ENCODE measurements around the gene PAQR7. TPM values are rescaled to one million over a fixed set of nuclear protein-coding genes. Genes with fewer than 3 reads are reported as not detected.

Gene PAQR7
- total RNA-seq, 1 experiment from 2014 or later: 6.4 TPM

DNA sequence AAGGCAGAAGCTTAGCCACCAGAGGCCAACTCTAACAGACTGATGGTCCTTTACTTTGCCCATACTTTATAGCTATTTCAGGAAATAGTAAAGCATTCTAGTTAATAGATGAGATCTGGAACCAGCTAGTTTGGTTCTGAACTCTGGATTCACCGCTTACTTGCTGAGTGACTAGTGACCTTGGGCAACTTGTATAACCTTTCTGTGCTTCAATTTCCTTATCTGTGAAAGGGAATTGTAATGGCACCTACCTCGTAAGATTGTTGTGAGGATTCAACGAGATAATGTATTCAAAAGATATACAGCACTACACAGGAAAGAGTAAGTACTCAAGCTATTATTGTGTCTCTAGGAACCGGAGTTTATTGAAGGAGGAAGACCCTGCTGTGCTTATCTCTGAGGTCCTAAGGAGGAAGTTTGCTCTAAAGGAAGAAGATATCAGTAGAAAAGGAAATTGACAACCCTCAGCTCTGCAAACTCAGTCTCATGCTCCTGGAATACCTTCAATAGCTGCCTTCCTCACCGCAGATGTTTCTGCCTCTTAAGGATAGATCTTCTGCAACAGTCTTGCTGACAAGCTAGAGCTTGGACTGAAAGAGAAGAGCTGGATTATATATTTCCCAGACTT is 43.8 kb downstream of the PAQR7 start:
- DNase-seq (no peak), ATAC-seq (no peak)
- H2AFZ ChIP-seq (ENCODE audit: low read length): no peak overlapping the region
- ChIA-PET POLR2A (ENCODE audit: unreplicated experiment) (no interaction called here), CTCF (no interaction called here)
- TF ChIP-seq, protein P1, sequence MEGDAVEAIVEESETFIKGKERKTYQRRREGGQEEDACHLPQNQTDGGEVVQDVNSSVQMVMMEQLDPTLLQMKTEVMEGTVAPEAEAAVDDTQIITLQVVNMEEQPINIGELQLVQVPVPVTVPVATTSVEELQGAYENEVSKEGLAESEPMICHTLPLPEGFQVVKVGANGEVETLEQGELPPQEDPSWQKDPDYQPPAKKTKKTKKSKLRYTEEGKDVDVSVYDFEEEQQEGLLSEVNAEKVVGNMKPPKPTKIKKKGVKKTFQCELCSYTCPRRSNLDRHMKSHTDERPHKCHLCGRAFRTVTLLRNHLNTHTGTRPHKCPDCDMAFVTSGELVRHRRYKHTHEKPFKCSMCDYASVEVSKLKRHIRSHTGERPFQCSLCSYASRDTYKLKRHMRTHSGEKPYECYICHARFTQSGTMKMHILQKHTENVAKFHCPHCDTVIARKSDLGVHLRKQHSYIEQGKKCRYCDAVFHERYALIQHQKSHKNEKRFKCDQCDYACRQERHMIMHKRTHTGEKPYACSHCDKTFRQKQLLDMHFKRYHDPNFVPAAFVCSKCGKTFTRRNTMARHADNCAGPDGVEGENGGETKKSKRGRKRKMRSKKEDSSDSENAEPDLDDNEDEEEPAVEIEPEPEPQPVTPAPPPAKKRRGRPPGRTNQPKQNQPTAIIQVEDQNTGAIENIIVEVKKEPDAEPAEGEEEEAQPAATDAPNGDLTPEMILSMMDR (conservative IDR thresholded peaks at IDR 0.05; ENCODE audit: low read depth, low read length): no peak
- TF ChIP-seq EZH2phosphoT487 (IDR thresholded peaks at IDR 0.05; ENCODE audit: borderline replicate concordance, low read length): no peak
- no peak for TF ChIP-seq EZH2 (IDR thresholded peaks at IDR 0.05; ENCODE audit: low read length, unreplicated experiment)
- H3K27me3 ChIP-seq (ENCODE audit: low read length): no peaks in the 10 kb centered on the region
- H3K9ac ChIP-seq (ENCODE audit: low read length): no peak overlapping the region
- no peaks in the 10 kb centered on the region for H3K9me3 ChIP-seq (ENCODE audit: low read length)
- no peak overlapping the region for H3K27ac ChIP-seq (ENCODE audit: low read length)
- no peak overlapping the region for H3K4me3 ChIP-seq (ENCODE audit: low read length)
- no peaks in the 10 kb centered on the region for H3F3A ChIP-seq (ENCODE audit: low read length, unreplicated experiment)
- no peak overlapping the region for H3K4me2 ChIP-seq (ENCODE audit: low read length)
- intact Hi-C loops (cut with micrococcal nuclease): no loop called here
- H3K36me3 ChIP-seq (ENCODE audit: low read depth, low read length): peaks cover 76% of the 10 kb centered on the region
- no peaks in the 10 kb centered on the region for H3K9me2 ChIP-seq (replicated peaks; ENCODE audit: low read length)
- H3K4me1 ChIP-seq (ENCODE audit: insufficient read depth, low read length): no peaks in the 10 kb centered on the region
- no TSS peak for BruUV-seq (replicated peaks)
- peaks cover 45% of the 10 kb centered on the region for H3K79me2 ChIP-seq (ENCODE audit: low read length)
- no peaks in the 10 kb centered on the region for H4K20me1 ChIP-seq (ENCODE audit: low read length)

DNA sequence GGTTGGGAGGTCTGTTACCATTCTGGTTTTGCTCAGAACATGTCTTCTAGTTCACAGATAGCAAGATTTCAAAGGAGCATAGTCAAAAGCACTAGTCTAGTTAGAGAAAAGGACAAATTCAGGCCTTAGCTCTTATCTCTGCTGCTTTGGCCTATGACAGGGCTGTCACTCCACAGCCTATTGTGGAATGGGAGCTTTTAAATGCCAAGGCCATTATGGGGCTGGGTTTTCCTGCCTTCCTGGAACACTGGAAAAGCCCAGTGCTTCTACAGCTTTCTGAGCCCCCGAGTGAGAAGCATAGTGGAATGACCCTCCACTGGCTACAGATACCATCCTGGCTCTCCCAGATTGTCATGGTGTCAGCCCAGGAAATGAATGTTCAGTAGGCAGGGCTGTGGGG is 46.5 kb downstream of the PAQR7 start:
- Histone ChIP-seq H2AFZ (ENCODE audit: low read length) (no peak overlapping the region), H3K9me3 (ENCODE audit: low read length) (no peaks in the 10 kb centered on the region), H3K4me2 (ENCODE audit: low read length) (no peak overlapping the region), H3K36me3 (ENCODE audit: low read depth, low read length) (peaks cover 64% of the 10 kb centered on the region; the same call in 1 of the 2 replicates), H3K27me3 (ENCODE audit: low read length) (no peaks in the 10 kb centered on the region), H3K79me2 (ENCODE audit: low read length) (peaks cover 29% of the 10 kb centered on the region), H3K9me2 (replicated peaks; ENCODE audit: low read length) (no peaks in the 10 kb centered on the region), H3F3A (ENCODE audit: low read length, unreplicated experiment) (no peaks in the 10 kb centered on the region), H3K4me1 (ENCODE audit: insufficient read depth, low read length) (no peaks in the 10 kb centered on the region), H3K27ac (ENCODE audit: low read length) (no peak overlapping the region), H3K4me3 (ENCODE audit: low read length) (no peak overlapping the region), H4K20me1 (ENCODE audit: low read length) (no peaks in the 10 kb centered on the region), H3K9ac (ENCODE audit: low read length) (no peak overlapping the region)
- ATAC-seq (no peak), DNase-seq (no peak)
- intact Hi-C loops (cut with micrococcal nuclease): no loop called here
- no peak for TF ChIP-seq EZH2 (IDR thresholded peaks at IDR 0.05; ENCODE audit: low read length, unreplicated experiment)
- POLR2A ChIA-PET (ENCODE audit: unreplicated experiment): no interaction called here
- CTCF ChIA-PET: no interaction called here
- no TSS peak for BruUV-seq (replicated peaks)

DNA sequence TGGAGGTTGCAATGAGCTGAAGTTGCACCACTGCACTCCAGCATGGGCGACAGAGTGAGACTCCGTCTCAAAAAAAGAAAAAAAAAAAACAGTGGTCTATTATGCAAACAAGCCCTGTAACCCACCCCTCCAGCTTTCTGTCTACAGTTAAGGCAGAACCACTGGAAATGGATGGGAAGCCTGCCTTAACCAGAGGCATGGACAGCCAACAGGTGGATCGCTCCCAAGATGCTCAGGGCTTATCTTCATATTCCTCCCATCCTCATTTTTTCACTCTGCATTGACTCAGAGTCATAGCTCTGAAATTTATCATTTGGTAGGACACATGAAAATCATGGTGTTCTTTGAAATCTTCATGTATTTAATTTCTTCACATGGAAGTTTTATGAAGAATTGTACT is 47.0 kb downstream of the PAQR7 start:
- Histone ChIP-seq H4K20me1 (ENCODE audit: low read length) (no peaks in the 10 kb centered on the region), H3K9me3 (ENCODE audit: low read length) (no peaks in the 10 kb centered on the region), H3K36me3 (ENCODE audit: low read depth, low read length) (peaks cover 59% of the 10 kb centered on the region; the same call in 1 of the 2 replicates), H3K4me2 (ENCODE audit: low read length) (no peak overlapping the region), H3K4me1 (ENCODE audit: insufficient read depth, low read length) (no peaks in the 10 kb centered on the region), H3K4me3 (ENCODE audit: low read length) (no peak overlapping the region), H3K9me2 (replicated peaks; ENCODE audit: low read length) (no peaks in the 10 kb centered on the region), H3K79me2 (ENCODE audit: low read length) (peaks cover 27% of the 10 kb centered on the region), H3K27ac (ENCODE audit: low read length) (no peak overlapping the region), H3K9ac (ENCODE audit: low read length) (no peak overlapping the region), H3K27me3 (ENCODE audit: low read length) (no peaks in the 10 kb centered on the region), H3F3A (ENCODE audit: low read length, unreplicated experiment) (no peaks in the 10 kb centered on the region), H2AFZ (ENCODE audit: low read length) (no peak overlapping the region)
- TF ChIP-seq, protein P1 (conservative IDR thresholded peaks at IDR 0.05; ENCODE audit: low read depth, low read length): no peak
- TF ChIP-seq EZH2phosphoT487 (IDR thresholded peaks at IDR 0.05; ENCODE audit: borderline replicate concordance, low read length): no peak
- TF ChIP-seq EZH2 (IDR thresholded peaks at IDR 0.05; ENCODE audit: low read length, unreplicated experiment): no peak
- BruUV-seq (replicated peaks): no TSS peak
- CTCF ChIA-PET: interaction anchor here (0.7 kb wide), 1 partner anchor 626 kb away, joined by 5 read pairs; no protein-coding TSS in a partner anchor
- POLR2A ChIA-PET (ENCODE audit: unreplicated experiment): no interaction called here
- ATAC-seq (no peak), DNase-seq (no peak)
- intact Hi-C loops (cut with micrococcal nuclease): no loop called here

Measured in PC-3 (cell line).